Measurements from ENCODE around the gene CRAT.
"Not testable (repeated sequence)": the region's sequence is repeated elsewhere in the genome, so short reads cannot be mapped to it uniquely, and the experiment has no call there.

CRAT gene

DNA sequence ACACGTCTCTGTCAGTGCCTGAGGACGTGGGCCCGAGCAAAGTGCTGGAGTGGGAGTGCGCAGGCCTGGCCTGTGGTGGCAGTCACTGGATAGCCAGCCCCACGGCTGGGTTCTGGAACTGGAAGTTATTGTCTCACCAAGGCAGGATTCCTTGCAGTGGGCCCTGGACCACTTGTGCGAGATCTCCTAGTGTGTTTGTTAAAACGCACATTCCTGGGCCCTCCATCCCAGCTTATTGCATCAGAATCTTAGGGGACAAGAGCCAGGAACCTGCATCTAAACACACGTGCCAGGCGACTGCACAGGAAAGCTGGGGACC, 27.5 kb upstream of the CRAT start:
- no peak for DNase-seq

DNA sequence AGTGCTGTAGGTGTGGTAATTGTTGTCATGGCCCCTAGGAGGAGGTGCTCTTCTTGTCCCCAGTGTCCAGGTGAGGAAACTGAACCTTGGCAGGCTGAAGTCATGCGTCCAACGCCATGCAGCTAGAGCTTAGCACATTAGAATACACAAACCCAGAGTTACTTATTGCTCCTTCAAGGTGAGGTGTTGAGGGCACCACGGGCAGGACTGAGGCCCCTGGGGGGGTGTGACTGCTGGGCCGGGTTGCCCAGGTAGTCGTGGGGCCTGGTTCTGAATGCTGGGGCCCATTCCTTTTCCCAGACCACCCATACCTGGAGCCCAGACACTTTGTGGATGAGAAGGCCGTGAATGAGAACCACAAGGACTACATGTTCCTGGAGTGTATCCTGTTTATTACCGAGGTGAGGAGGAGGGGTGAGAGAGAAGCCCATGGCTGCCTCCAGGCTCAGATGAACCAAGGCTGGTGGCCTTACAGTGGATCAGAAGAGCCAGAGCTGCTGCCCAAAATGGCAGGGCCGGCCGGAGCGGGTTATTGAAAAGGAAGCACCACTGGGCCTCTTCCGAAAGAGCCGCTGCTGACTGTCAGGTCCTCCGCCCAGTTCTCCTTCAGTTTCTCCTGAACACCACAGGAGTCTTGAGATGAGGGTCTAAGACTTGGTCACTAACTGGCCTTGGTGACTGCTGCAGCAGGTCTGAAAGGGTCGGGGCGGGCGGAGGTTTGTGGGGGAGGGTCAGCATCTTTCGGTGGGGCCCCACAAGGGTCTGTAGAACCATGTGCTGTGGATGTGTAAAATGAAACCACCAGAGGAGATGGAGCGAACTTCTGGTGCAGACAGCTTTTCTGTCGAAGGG, 26.9 kb upstream of the CRAT start:
- DNase-seq: no peak

GRCh38 chr9:129136446-129137035, 25.9 kb upstream of the CRAT start:
- no peak for DNase-seq

DNA sequence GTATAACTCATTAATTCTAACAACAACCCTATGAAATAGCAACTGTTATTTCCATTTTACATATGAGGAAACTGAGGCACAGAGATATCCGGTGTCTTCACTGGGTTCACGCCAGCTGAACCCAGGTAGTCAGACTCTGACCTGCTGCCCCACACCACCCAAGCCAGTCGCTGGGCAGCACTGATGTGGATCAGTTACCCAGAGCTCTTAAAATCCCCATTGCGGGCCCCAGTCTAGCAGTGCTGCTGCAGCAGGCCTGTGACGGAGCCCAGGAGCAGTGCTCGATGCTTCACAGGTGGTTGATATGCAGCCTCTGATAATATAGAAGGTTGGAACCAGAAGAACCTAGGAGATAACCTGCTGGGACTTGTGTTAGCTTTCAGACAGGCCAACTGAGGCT, 24.9 kb upstream of the CRAT start:
- no peak for DNase-seq

- no peak for DNase-seq
Measured at GRCh38 chr9:129133082-129133481, 22.5 kb upstream of the CRAT start.

- peak; percentile 48 for DNase-seq
Measured at GRCh38 chr9:129131300-129132145, 20.9 kb upstream of the CRAT start.

DNA sequence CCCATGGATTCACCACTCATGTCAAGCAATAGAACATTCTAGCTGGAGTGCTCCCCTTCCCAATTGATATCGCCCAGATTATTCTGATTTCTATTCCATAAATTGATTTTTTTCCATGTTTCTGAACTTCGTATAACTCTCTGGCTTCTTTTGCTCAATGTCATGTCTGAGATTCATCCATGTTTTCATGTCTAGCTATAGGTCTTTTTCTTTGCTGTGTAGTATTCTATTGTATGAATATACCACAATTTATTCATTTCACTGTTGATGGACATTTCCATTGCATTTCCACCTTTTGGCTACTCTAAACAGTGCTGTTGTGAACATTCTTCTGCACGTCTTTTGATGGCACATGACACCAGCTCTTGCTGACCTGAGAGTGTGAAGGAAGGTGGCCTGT, 20.2 kb upstream of the CRAT start:
- no peak for DNase-seq

DNA sequence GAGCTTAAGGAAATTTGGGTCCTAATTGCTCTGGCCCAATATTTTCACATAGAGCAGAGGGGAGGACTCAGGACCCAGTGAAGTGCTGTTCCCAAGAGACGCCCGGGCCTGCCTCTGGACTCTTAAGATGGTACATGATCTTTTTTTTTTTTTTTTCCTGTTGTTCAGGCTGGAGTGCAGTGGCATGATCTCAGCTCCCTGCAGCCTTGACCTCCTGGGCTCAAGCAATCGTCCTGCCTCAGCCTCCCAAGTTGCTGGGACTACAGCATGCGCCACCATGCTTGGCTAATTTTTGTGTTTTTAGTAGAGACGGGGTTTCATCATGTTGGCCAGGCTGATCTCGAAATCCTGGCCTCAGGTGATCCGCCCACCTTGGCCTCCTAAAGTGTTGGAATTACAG, 19.7 kb upstream of the CRAT start:
- not testable (repeated sequence) for DNase-seq

DNA sequence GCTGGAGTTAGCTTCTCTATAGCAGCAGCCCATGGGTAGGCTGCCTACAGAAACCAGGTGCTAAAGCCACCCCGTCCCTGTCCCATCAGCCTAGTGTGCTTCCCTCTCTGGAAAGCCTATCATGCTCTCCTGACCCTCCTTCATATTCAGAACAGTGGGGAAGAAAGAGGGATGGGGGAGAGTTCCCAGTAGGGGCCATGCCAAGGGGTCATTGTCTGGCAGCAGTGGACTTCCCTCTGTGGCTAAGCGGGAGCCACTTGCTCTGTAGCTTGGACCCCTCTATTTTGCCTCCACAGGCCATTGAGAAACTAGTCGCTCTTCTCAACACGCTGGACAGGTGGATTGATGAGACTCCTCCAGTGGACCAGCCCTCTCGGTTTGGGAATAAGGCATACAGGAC, 18.1 kb upstream of the CRAT start:
- no peak for DNase-seq

GRCh38 chr9:129126749-129127618, 16.4 kb upstream of the CRAT start:
- DNase-seq: peak; percentile 10

DNA sequence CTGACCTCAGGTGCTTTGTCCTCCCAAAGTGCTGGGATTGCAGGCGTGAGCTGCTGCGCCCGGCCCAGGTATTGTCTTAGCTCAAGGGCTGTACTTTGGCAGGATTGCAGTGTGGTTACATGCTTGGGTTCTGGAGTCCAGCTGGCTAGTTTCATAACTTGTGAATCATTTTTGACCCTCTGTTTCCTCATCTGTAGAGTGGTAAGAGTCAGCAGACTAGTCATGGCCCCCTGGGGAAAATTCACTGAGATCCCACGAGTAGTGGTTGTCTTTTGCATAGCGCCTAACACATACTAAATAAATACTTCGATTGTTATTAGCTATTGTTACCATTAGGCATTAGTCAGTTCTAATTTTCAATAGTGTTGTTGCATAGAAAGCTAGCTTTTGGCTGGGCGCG, 14.9 kb upstream of the CRAT start:
- DNase-seq: no peak

GRCh38 chr9:129124506-129125069, 14.0 kb upstream of the CRAT start:
- DNase-seq: no peak

DNA sequence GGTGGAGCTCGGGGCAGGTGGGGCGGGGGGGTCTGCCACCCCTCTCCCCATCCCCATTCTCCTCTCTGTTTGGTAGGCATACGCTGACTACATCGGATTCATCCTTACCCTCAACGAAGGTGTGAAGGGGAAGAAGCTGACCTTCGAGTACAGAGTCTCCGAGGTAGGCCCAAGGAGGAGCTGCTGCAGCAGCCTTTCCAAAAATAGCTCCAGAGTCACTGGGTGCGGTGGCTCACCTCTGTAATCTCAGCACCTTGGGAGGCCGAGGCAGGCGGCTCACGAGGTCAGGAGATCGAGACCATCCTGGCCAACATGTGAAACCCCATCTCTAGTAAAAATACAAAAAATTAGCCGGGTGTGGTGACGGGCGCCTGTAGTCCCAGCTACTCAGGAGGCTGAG, 12.4 kb upstream of the CRAT start:
- not testable (repeated sequence) for DNase-seq

- DNase-seq: no peak
Measured at GRCh38 chr9:129122133-129122532, 11.5 kb upstream of the CRAT start.

DNA sequence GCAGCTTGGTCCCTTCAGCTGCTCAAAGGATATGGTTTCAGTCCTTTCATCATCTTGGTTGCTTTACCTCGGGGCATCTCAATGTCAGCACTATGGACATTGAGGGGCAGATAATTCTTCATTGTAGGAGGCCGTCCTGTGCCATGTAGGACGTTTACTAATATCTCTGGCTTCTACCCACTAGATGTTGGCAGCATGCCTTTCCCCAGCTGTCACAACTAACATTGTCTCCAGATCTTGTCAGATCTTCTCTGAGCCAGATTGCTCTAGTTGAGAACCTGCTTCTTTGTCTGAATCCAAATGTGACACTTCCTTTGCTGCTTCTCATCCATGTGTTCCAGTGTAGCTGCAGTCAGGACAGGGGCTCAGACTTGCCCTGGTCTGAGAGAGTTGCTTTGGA, 10.9 kb upstream of the CRAT start:
- no peak for DNase-seq

DNA sequence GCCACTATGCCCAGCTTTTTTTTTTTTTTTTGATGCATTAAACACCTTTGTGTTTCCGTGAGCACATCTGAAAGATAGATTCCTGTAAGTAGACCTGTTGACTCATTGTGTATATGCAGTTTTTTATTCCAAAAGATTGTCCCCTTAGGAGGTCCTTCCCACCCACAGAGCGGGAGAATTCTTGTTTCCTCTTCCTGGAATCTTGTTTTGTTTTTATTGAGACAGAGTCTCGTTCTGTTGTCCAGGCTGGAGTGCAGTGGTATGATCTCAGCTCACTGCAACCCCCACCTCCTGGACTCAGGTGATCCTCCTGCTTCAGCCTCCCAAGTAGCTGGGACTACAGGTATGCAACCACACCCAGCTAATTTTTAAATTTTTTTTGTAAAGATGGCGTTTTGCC, 8.2 kb upstream of the CRAT start:
- no peak for DNase-seq

GRCh38 chr9:129113645-129114304, 3.2 kb upstream of the CRAT start:
- DNase-seq: no peak

- not testable (repeated sequence) for DNase-seq
Measured at GRCh38 chr9:129112526-129112925, 1.9 kb upstream of the CRAT start.

DNA sequence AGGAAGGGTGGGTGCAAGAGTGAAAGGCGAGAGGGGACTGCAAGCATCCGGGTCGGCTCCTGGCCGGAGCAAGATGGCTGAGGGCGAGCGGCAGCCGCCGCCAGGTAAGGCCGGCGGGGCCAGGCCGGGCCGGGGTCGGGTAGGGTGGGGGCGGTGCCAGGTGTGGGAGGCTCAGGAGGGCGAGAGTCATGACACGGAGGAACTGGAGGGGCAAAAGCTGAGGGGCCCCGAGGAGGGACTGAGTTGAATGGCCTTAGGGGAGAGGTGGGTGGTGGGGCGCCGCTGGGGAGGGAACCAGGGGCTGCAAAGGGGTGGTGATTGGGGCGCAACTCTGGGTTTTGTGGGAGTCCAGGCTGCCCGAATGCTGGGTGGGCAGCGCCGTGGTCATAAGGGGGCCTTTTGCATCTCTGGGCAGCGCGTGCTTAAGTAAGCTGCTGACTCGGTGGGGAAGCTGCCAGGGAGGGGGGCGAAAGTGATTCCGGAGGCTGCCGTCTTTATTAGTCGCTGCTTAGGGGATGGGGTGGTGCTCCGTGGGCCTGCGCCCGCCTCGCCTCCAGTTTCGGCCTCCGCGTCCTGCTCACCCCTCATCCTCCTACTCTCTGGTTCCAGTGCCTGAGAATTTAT, 1.0 kb upstream of the CRAT start:
- peak; percentile 33 for DNase-seq

DNA sequence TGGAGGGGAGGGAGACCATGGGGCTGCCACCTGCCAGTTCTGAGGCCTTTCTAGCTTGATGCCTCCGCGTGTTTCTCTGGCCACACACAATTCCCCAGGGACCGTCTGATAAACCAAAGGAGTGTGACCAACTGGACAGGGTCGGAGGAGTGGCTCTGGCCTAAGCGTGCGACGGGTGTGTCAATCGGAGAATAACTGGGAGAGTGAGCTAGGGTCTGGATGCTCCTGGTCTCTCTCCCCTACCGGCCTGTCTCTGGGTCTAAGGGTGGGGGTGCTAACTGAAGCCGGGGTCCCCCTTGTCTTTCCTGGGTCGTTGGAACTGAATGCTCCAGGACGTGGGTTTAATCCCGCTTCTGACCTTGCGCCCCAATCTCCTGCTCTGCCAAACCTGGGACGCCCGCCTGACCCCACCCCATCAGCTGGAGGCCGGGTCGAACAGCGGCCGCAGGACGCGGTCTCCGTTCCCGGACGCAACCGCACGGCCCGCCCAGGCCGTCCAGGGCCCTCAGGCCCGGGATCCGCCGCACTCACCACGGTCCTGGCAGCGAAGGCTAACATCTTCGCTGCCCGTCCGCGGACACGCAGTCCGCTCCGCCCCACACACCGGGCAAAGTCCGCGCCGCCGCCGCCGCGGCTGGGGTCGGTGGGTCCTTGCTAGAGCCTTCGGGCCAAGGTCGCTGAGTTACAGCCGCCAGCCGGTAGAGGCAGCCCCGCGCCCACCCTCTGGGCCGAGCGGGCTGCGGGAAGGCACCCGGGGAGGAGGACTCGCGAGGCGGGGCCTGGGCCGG, 447 bp downstream of the CRAT start:
- no peak for DNase-seq

DNA sequence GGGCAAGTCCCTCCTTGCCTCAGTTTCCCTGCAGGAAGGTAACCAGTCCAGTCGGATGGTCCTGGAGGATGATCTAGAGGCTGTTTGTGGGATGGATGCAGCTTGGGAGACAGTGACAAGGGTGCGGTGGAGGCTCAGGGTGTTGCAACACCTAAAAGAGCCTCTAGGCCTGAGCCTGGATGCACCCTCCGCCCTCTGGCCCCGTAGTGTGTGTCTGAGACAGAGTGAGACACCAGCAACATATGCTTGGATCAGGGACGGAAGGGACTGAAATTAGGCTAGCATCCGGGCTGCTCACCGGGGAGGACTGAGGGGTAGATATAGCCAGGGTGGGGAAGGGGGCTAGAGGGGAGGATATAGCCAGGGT, 1.1 kb downstream of the CRAT start:
- no peak for DNase-seq

All from NCI-H345 (cell line).